Measurements from ENCODE around the gene RASAL2. TPM values are rescaled to one million over a fixed set of nuclear protein-coding genes. Genes with fewer than 3 reads are reported as not detected.

Gene RASAL2
- total and polyA plus RNA-seq, 2 donors (not counting 1 experiment from before 2014, with no cell fraction given): 11.9 to 21.8 TPM

DNA sequence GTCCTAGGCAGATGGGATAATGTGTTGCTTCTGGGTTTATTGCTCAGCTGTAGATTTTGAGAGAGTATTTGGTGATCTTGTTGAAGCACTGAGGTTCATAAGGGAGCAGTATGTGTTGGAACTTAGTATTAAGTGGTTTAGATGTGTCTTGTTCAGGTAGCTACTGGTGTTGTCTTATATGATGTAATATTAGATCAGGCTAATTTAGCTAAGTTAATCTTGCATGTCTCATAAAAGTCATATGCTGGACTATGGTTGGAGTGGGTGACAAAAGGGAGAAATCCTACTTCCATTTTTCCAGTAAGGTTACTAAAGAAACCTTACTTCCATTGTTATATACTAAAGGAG, 206.4 kb downstream of the RASAL2 start:
- H3K79me2 ChIP-seq (ENCODE audit: control insufficient read depth, insufficient read depth, low read length): no peaks in the 10 kb centered on the region
- H3K4me1 ChIP-seq (ENCODE audit: control insufficient read depth, extremely low read depth, insufficient read depth, low read length): no peaks in the 10 kb centered on the region
- no peaks in the 10 kb centered on the region for H3K27me3 ChIP-seq (ENCODE audit: control insufficient read depth, insufficient read depth, low read length)
- no peaks in the 10 kb centered on the region for H3K36me3 ChIP-seq (ENCODE audit: control insufficient read depth, insufficient read depth, low read length)
- TF ChIP-seq, protein P1, sequence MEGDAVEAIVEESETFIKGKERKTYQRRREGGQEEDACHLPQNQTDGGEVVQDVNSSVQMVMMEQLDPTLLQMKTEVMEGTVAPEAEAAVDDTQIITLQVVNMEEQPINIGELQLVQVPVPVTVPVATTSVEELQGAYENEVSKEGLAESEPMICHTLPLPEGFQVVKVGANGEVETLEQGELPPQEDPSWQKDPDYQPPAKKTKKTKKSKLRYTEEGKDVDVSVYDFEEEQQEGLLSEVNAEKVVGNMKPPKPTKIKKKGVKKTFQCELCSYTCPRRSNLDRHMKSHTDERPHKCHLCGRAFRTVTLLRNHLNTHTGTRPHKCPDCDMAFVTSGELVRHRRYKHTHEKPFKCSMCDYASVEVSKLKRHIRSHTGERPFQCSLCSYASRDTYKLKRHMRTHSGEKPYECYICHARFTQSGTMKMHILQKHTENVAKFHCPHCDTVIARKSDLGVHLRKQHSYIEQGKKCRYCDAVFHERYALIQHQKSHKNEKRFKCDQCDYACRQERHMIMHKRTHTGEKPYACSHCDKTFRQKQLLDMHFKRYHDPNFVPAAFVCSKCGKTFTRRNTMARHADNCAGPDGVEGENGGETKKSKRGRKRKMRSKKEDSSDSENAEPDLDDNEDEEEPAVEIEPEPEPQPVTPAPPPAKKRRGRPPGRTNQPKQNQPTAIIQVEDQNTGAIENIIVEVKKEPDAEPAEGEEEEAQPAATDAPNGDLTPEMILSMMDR (conservative IDR thresholded peaks at IDR 0.05 in 1 of 2, IDR thresholded peaks at IDR 0.05 in 1 of 2; ENCODE audit: low read depth in 1 of 2, low read length in 2 of 2): no peak
- no peak for TF ChIP-seq EZH2 (IDR thresholded peaks at IDR 0.05; ENCODE audit: low read length, missing control alignments)
- H3K27ac ChIP-seq (ENCODE audit: insufficient read depth, low read length): no peak overlapping the region
- no peak for DNase-seq (ENCODE audit: low read depth in 2 of 2)
- H2AFZ ChIP-seq (ENCODE audit: low read length): no peak overlapping the region
- no peak overlapping the region for H3K9ac ChIP-seq (ENCODE audit: insufficient read depth, low read length)
- no peak overlapping the region for H3K4me3 ChIP-seq (replicated peaks in 1 of 4; ENCODE audit: control extremely low read depth in 1 of 4, insufficient read depth in 1 of 4, low read depth in 3 of 4, low read length in 4 of 4)
- H4K20me1 ChIP-seq (ENCODE audit: control insufficient read depth, extremely low read depth, insufficient read depth, low read length): no peaks in the 10 kb centered on the region
- H3K9me3 ChIP-seq (ENCODE audit: control insufficient read depth, insufficient read depth, low read depth, low read length): no peaks in the 10 kb centered on the region
- H3K4me2 ChIP-seq (ENCODE audit: extremely low read depth, insufficient read depth, low read length): no peak overlapping the region

DNA sequence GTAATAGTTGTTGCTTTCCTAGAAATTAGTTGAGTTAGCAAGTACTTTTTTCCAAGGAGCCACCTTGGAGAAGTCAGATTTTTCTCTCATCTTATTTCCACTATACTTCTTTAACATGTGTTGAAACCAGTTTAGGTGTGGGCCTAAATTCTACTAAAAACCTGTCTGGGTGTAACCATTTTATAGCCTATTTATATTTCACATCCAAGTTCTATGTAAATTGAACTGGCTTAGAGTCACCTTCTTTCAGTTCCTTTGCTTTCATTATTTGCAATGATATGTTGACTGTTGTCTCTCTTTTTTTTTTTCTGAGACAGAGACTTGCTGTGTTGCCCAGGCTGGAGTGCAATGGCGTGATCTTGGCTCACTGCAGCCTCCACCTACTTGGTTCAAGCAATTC, 207.2 kb downstream of the RASAL2 start:
- Histone ChIP-seq H3K9me3 (ENCODE audit: control insufficient read depth, insufficient read depth, low read depth, low read length) (no peaks in the 10 kb centered on the region), H3K27me3 (ENCODE audit: control insufficient read depth, insufficient read depth, low read length) (no peaks in the 10 kb centered on the region), H2AFZ (ENCODE audit: low read length) (no peak overlapping the region), H3K4me1 (ENCODE audit: control insufficient read depth, extremely low read depth, insufficient read depth, low read length) (no peaks in the 10 kb centered on the region), H3K4me2 (ENCODE audit: extremely low read depth, insufficient read depth, low read length) (no peak overlapping the region), H3K79me2 (ENCODE audit: control insufficient read depth, insufficient read depth, low read length) (no peaks in the 10 kb centered on the region), H3K9ac (ENCODE audit: insufficient read depth, low read length) (no peak overlapping the region), H3K27ac (ENCODE audit: insufficient read depth, low read length) (no peak overlapping the region), H3K36me3 (ENCODE audit: control insufficient read depth, insufficient read depth, low read length) (no peaks in the 10 kb centered on the region), H4K20me1 (ENCODE audit: control insufficient read depth, extremely low read depth, insufficient read depth, low read length) (no peaks in the 10 kb centered on the region), H3K4me3 (replicated peaks in 1 of 4; ENCODE audit: control extremely low read depth in 1 of 4, insufficient read depth in 1 of 4, low read depth in 3 of 4, low read length in 4 of 4) (no peak overlapping the region)
- no peak for DNase-seq (ENCODE audit: low read depth in 2 of 2)
- TF ChIP-seq EZH2 (IDR thresholded peaks at IDR 0.05; ENCODE audit: low read length, missing control alignments): no peak
- TF ChIP-seq, protein P1 (conservative IDR thresholded peaks at IDR 0.05 in 1 of 2, IDR thresholded peaks at IDR 0.05 in 1 of 2; ENCODE audit: low read depth in 1 of 2, low read length in 2 of 2): no peak

DNA sequence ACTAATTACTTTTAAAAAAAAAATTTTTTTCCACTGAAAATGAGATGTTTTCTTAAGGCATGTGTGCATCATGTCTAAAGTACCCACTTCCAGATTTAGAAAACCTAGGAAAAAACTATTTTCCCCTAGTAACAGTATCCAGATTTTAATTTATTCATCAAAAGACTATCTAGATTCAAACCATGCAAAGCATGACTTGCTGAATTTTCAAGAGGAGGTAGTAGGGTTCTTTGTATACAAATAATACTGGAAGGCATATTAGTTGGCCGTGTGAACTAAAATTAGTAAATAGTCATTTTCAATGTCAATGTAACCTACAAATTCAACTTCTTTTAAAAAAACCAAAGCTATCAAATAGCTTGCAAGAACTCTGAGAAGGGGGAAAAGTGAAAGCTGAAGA, 213.4 kb downstream of the RASAL2 start:
- H3K4me3 ChIP-seq (replicated peaks in 1 of 4; ENCODE audit: control extremely low read depth in 1 of 4, insufficient read depth in 1 of 4, low read depth in 3 of 4, low read length in 4 of 4): no peak overlapping the region
- H3K27me3 ChIP-seq (ENCODE audit: control insufficient read depth, insufficient read depth, low read length): no peaks in the 10 kb centered on the region
- no peak for DNase-seq (ENCODE audit: low read depth in 2 of 2)
- no peaks in the 10 kb centered on the region for H3K36me3 ChIP-seq (ENCODE audit: control insufficient read depth, insufficient read depth, low read length)
- H3K27ac ChIP-seq (ENCODE audit: insufficient read depth, low read length): no peak overlapping the region
- no peak overlapping the region for H3K9ac ChIP-seq (ENCODE audit: insufficient read depth, low read length)
- no peaks in the 10 kb centered on the region for H4K20me1 ChIP-seq (ENCODE audit: control insufficient read depth, extremely low read depth, insufficient read depth, low read length)
- peak overlapping the region; percentile 54 for H3K4me2 ChIP-seq (ENCODE audit: extremely low read depth, insufficient read depth, low read length)
- TF ChIP-seq EZH2 (IDR thresholded peaks at IDR 0.05; ENCODE audit: low read length, missing control alignments): no peak
- TF ChIP-seq, protein P1 (conservative IDR thresholded peaks at IDR 0.05 in 1 of 2, IDR thresholded peaks at IDR 0.05 in 1 of 2; ENCODE audit: low read depth in 1 of 2, low read length in 2 of 2): no peak
- H3K4me1 ChIP-seq (ENCODE audit: control insufficient read depth, extremely low read depth, insufficient read depth, low read length): peaks cover 8% of the 10 kb centered on the region
- H2AFZ ChIP-seq (ENCODE audit: low read length): no peak overlapping the region
- no peaks in the 10 kb centered on the region for H3K79me2 ChIP-seq (ENCODE audit: control insufficient read depth, insufficient read depth, low read length)
- H3K9me3 ChIP-seq (ENCODE audit: control insufficient read depth, insufficient read depth, low read depth, low read length): no peaks in the 10 kb centered on the region
